Epithelial cell of esophagus (primary cell): ENCODE results near the gene IFNGR1.
A peak's percentile ranks its signal among the peaks of the same experiment; 100 is the strongest.

Experiments used
- DNase-seq: peaks from one replicate; pipeline ENCODE4 v3.0.0; 2010; ENCODE audit warnings: low read depth
- H3K4me3 ChIP-seq: 2 replicates; pipeline ENCODE4 v1.5.1; 2011; ENCODE audit warnings: mild to moderate bottlenecking, low read length, control low read depth
- CTCF ChIP-seq: IDR thresholded peaks from 2 replicates; pipeline ENCODE4 v1.5.1; 2011; ENCODE audit warnings: low read depth, mild to moderate bottlenecking, low read length, control low read depth, inconsistent platforms; ENCODE audit not compliant: insufficient read depth; ENCODE audit errors: missing control alignments

IFNGR1 gene

GRCh38 chr6:137159912-137160311, 59.3 kb downstream of the IFNGR1 start:
- TF ChIP-seq CTCF, result no peak
- no peak overlapping the region for H3K4me3 ChIP-seq
- peak; percentile 24 for DNase-seq

GRCh38 chr6:137157601-137158000, 61.6 kb downstream of the IFNGR1 start:
- no peak for TF ChIP-seq CTCF
- no peak overlapping the region for H3K4me3 ChIP-seq
- peak; percentile 92 for DNase-seq

- TF ChIP-seq CTCF, result no peak
- no peak overlapping the region for H3K4me3 ChIP-seq
- DNase-seq, result no peak
These were observed 62.5 kb downstream of the IFNGR1 start for GRCh38 chr6:137156650-137157049.

GRCh38 chr6:137155830-137156229, 63.4 kb downstream of the IFNGR1 start:
- peak; percentile 88 for DNase-seq
- no peak overlapping the region for H3K4me3 ChIP-seq
- TF ChIP-seq CTCF, result peak; percentile 22

- no peak overlapping the region for H3K4me3 ChIP-seq
- TF ChIP-seq CTCF, result no peak
- DNase-seq, result no peak
These were observed 69.1 kb downstream of the IFNGR1 start for GRCh38 chr6:137150072-137150471.

GRCh38 chr6:137149035-137149393, 70.2 kb downstream of the IFNGR1 start:
- no peak for TF ChIP-seq CTCF
- no peak for DNase-seq
- no peak overlapping the region for H3K4me3 ChIP-seq

- DNase-seq, result peak; percentile 81
- H3K4me3 ChIP-seq, result no peak overlapping the region
- TF ChIP-seq CTCF, result no peak
These were observed 70.7 kb downstream of the IFNGR1 start for GRCh38 chr6:137148306-137149034.
